Right renal cortex interstitium (tissue), 3 donors: ENCODE results near the gene RPS13. TPM values are rescaled to one million over a fixed set of nuclear protein-coding genes. Genes with fewer than 3 reads are reported as not detected.
"Not testable (repeated sequence)": the region's sequence is repeated elsewhere in the genome, so short reads cannot be mapped to it uniquely, and the experiment has no call there.

Source experiments
- DNase-seq, 3 donors: peaks; one replicate each; pipeline ENCODE4 v3.0.0-alpha.2; 2013; ENCODE audit warnings: low read depth in 3 of 3, low spot score in 2 of 3
- polyA plus RNA-seq, 3 donors: library from polyadenylated mRNA; unstranded; fragments of 120-200 nt; gene quantifications; one replicate each; pipeline ENCODE4 v1.2.1, GENCODE V29; 2013; ENCODE audit not compliant: insufficient read length in 3 of 3

Gene RPS13
- polyA plus RNA-seq, result 1,000 to 10,000 TPM; 1,368 to 1,443 (median 1,401) TPM

- DNase-seq, result peak; percentile 96 to 98 (median 97)
Measured at GRCh38 chr11:17077520-17078401, at the start of gene RPS13. Gene RPS13, minus strand, starts transcription at chr11:17077667. Its CDS starts 26 bp downstream, at chr11:17077641.

GRCh38 chr11:17121981-17122380 lies 44.5 kb upstream of the RPS13 start:
- no peak for DNase-seq

- DNase-seq, result no peak
Measured at GRCh38 chr11:17117262-17117661, 39.8 kb upstream of the RPS13 start.

GRCh38 chr11:17116117-17116516 lies 38.6 kb upstream of the RPS13 start:
- no peak for DNase-seq

GRCh38 chr11:17107745-17108144 lies 30.3 kb upstream of the RPS13 start:
- not testable (repeated sequence) for DNase-seq

- peak in 2 of 3 donors; percentile 5 to 21 for DNase-seq
Measured at GRCh38 chr11:17105404-17106040, 28.1 kb upstream of the RPS13 start.

GRCh38 chr11:17102462-17102861 lies 25.0 kb upstream of the RPS13 start:
- DNase-seq, result no peak

- DNase-seq, result no peak
Measured at GRCh38 chr11:17098658-17099057, 21.2 kb upstream of the RPS13 start.

- no peak for DNase-seq
Measured at GRCh38 chr11:17098038-17098437, 20.6 kb upstream of the RPS13 start.

- not testable (repeated sequence) for DNase-seq
Measured at GRCh38 chr11:17085976-17086375, 8.5 kb upstream of the RPS13 start.

- DNase-seq, result no peak
Measured at GRCh38 chr11:17077240-17077519, 287 bp downstream of the RPS13 start.

GRCh38 chr11:17076517-17077239 lies 789 bp downstream of the RPS13 start:
- DNase-seq, result no peak

GRCh38 chr11:17075506-17075905 lies 2.0 kb downstream of the RPS13 start:
- DNase-seq, result no peak

GRCh38 chr11:17073370-17074027 lies 4.0 kb downstream of the RPS13 start:
- no peak for DNase-seq

GRCh38 chr11:17067417-17067816 lies 10.1 kb downstream of the RPS13 start:
- DNase-seq, result no peak

GRCh38 chr11:17066691-17067090 lies 10.8 kb downstream of the RPS13 start:
- no peak for DNase-seq

- no peak for DNase-seq
Measured at GRCh38 chr11:17063171-17064002, 14.1 kb downstream of the RPS13 start.

GRCh38 chr11:17051146-17051545 lies 26.3 kb downstream of the RPS13 start:
- not testable (repeated sequence) for DNase-seq

GRCh38 chr11:17048491-17048890 lies 29.0 kb downstream of the RPS13 start:
- not testable (repeated sequence) for DNase-seq

- DNase-seq, result no peak
Measured at GRCh38 chr11:17046690-17047089, 30.8 kb downstream of the RPS13 start.
